Lung microvascular endothelial cell (primary cell): ENCODE measurements around the gene MAGEB16. TPM values are rescaled to one million over a fixed set of nuclear protein-coding genes. Genes with fewer than 3 reads are reported as not detected.

ENCODE experiments used
- DNase-seq, 2 donors: peaks; one replicate each; pipeline versions ENCODE4 v3.0.0 to v3.0.0-alpha.2; 2010; ENCODE audit warnings: low read depth in 2 of 2
- total RNA-seq: library from RNA; depleted of rRNA; stranded (reverse); fragments of >200 nt; gene quantifications from 2 replicates; pipeline ENCODE4 v1.2.1, GENCODE V29; 2014

The MAGEB16 gene
- total RNA-seq = not detected in 2 replicates

GRCh38 chrX:35798042-35798441 lies at the start of gene MAGEB16:
Gene MAGEB16 (plus strand): TSS chrX:35798342. CDS start chrX:35802197, 3,855 bp downstream.
- no peak for DNase-seq

- DNase-seq = no peak
These were observed 24.1 kb upstream of the MAGEB16 start for GRCh38 chrX:35773958-35774564.

- no peak for DNase-seq
These were observed 13.1 kb upstream of the MAGEB16 start for GRCh38 chrX:35785075-35785474.

- DNase-seq = no peak
These were observed 11.9 kb upstream of the MAGEB16 start for GRCh38 chrX:35786271-35786670.

- DNase-seq = no peak
These were observed 10.3 kb upstream of the MAGEB16 start for GRCh38 chrX:35787867-35788266.

GRCh38 chrX:35800474-35800873 lies 2.3 kb downstream of the MAGEB16 start:
- no peak for DNase-seq

GRCh38 chrX:35809781-35810180 lies 11.6 kb downstream of the MAGEB16 start:
- no peak for DNase-seq

- no peak for DNase-seq
These were observed 21.1 kb downstream of the MAGEB16 start for GRCh38 chrX:35819241-35819640.

GRCh38 chrX:35826503-35826902 lies 28.4 kb downstream of the MAGEB16 start:
- no peak for DNase-seq

GRCh38 chrX:35829501-35829900 lies 31.4 kb downstream of the MAGEB16 start:
- no peak for DNase-seq

- no peak for DNase-seq
These were observed 43.7 kb downstream of the MAGEB16 start for GRCh38 chrX:35841872-35842271.

- DNase-seq = no peak
These were observed 44.5 kb downstream of the MAGEB16 start for GRCh38 chrX:35842674-35843073.

- DNase-seq = no peak
These were observed 49.6 kb downstream of the MAGEB16 start for GRCh38 chrX:35847736-35848135.

Other genes with a start within 250 kb of the MAGEB16 start
- not detected in 2 replicates for gene CFAP47, start 121.4 kb downstream of the MAGEB16 start, total RNA-seq